HEK293 (cell line): Measurements from ENCODE around the gene PAF1.

Experiments
- CTCF ChIA-PET: fragments of 350-600 bp; formaldehyde crosslinking; extraction: SDS; loops from one replicate; lab custom pipeline; 2021; ENCODE audit warnings: antibody characterized with exemption; lab: Yijun Ruan, JAX
- POLR2A ChIA-PET: fragments of 300-600 bp; formaldehyde crosslinking; extraction: SDS; loops from one replicate; lab custom pipeline; 2020; ENCODE audit warnings: antibody characterized with exemption, inconsistent platforms; lab: Yijun Ruan, JAX
- H3K27ac ChIP-seq: fragments of 200-500 bp; sonication (Bioruptor generic); 2 replicates; pipeline ENCODE4 v1.5.1; 2014; ENCODE audit warnings: low read depth, low read length, control low read depth, inconsistent platforms; ENCODE audit errors: extremely low read depth
- H3K36me3 ChIP-seq, 2 experiments: fragments of 200-500 bp in 1 of 2; sonication (Bioruptor generic) in 1 of 2; 1 replicate in 1 of 2; 2 replicates in 1 of 2; pipeline ENCODE4 v1.5.1; 2014 to 2017; ENCODE audit warnings: inconsistent platforms in 2 of 2, low read length in 2 of 2; ENCODE audit not compliant: control insufficient read depth in 2 of 2, insufficient read depth in 1 of 2
- H3K4me1 ChIP-seq: fragments of 200-500 bp; sonication (Bioruptor generic); 2 replicates; pipeline ENCODE4 v1.5.1; 2014; ENCODE audit warnings: mild to moderate bottlenecking, low read length, inconsistent platforms; ENCODE audit not compliant: control insufficient read depth, insufficient read depth
- H3K4me3 ChIP-seq: 2 replicates; pipeline ENCODE4 v1.5.1; 2011; ENCODE audit warnings: low read depth, mild to moderate bottlenecking, control low read depth, low read length, moderate library complexity
- H3K9me3 ChIP-seq: fragments of 200-500 bp; sonication (Bioruptor generic); 2 replicates; pipeline ENCODE4 v1.5.1; 2014; ENCODE audit warnings: low read depth, low read length, inconsistent platforms; ENCODE audit not compliant: control insufficient read depth, insufficient read depth
- BCL6B ChIP-seq: fragments of 450-650 bp; formaldehyde crosslinking; IDR thresholded peaks from 2 replicates; pipeline ENCODE4 v1.5.1; 2017; ENCODE audit warnings: missing biosample characterization, missing genetic modification characterization
- KLF1 ChIP-seq: fragments of 450-650 bp; formaldehyde crosslinking; IDR thresholded peaks from 2 replicates; pipeline ENCODE4 v1.5.1; 2016; ENCODE audit warnings: missing biosample characterization, missing genetic modification characterization
- PRDM1 ChIP-seq: fragments of 450-650 bp; formaldehyde crosslinking; IDR thresholded peaks from 2 replicates; pipeline ENCODE4; 2016; ENCODE audit warnings: missing biosample characterization, missing genetic modification characterization
- SCRT1 ChIP-seq: fragments of 450-650 bp; formaldehyde crosslinking; IDR thresholded peaks from 2 replicates; pipeline ENCODE4 v1.5.1; 2016; ENCODE audit warnings: missing biosample characterization, missing genetic modification characterization, borderline replicate concordance
- TCF7L2 ChIP-seq: IDR thresholded peaks from 2 replicates; pipeline ENCODE4 v1.6.1; 2011; ENCODE audit warnings: low read depth, mild to moderate bottlenecking, inconsistent platforms, low read length, moderate library complexity, borderline replicate concordance
- ZBTB20 ChIP-seq: fragments of 450-650 bp; formaldehyde crosslinking; IDR thresholded peaks from 2 replicates; pipeline ENCODE4 v1.5.1; 2016; ENCODE audit warnings: missing biosample characterization, missing genetic modification characterization
- ZBTB48 ChIP-seq: fragments of 450-650 bp; formaldehyde crosslinking; IDR thresholded peaks from 2 replicates; pipeline ENCODE4 v1.5.1; 2016; ENCODE audit warnings: missing biosample characterization, missing genetic modification characterization
- ZFP3 ChIP-seq: fragments of 450-650 bp; formaldehyde crosslinking; IDR thresholded peaks from 2 replicates; pipeline ENCODE4 v1.5.1; 2016; ENCODE audit warnings: low read depth, missing biosample characterization, missing genetic modification characterization
- ZFP69B ChIP-seq: fragments of 450-650 bp; formaldehyde crosslinking; IDR thresholded peaks from 2 replicates; pipeline ENCODE4 v1.5.1; 2016; ENCODE audit warnings: missing biosample characterization, missing genetic modification characterization
- ZNF223 ChIP-seq: fragments of 450-650 bp; formaldehyde crosslinking; IDR thresholded peaks from 2 replicates; pipeline ENCODE4 v1.5.1; 2016; ENCODE audit warnings: missing biosample characterization, missing genetic modification characterization
- ZNF23 ChIP-seq: fragments of 450-650 bp; formaldehyde crosslinking; IDR thresholded peaks from 2 replicates; pipeline ENCODE4 v1.5.1; 2016; ENCODE audit warnings: missing biosample characterization, missing genetic modification characterization, borderline replicate concordance
- ZNF239 ChIP-seq: fragments of 450-650 bp; formaldehyde crosslinking; IDR thresholded peaks from 2 replicates; pipeline ENCODE4 v1.5.1; 2016; ENCODE audit warnings: missing biosample characterization, missing genetic modification characterization
- ZNF302 ChIP-seq: fragments of 450-650 bp; formaldehyde crosslinking; IDR thresholded peaks from 2 replicates; pipeline ENCODE4 v1.5.1; 2016; ENCODE audit warnings: missing biosample characterization, missing genetic modification characterization, low read depth
- ZNF341 ChIP-seq: fragments of 450-650 bp; formaldehyde crosslinking; IDR thresholded peaks from 2 replicates; pipeline ENCODE4; 2016; ENCODE audit warnings: low read depth, missing biosample characterization, missing genetic modification characterization
- ZNF394 ChIP-seq: fragments of 450-650 bp; formaldehyde crosslinking; IDR thresholded peaks from 2 replicates; pipeline ENCODE4 v1.5.1; 2016; ENCODE audit warnings: missing biosample characterization, missing genetic modification characterization, mild to moderate bottlenecking, moderate library complexity, borderline replicate concordance
- ZNF501 ChIP-seq: fragments of 450-650 bp; formaldehyde crosslinking; IDR thresholded peaks from 2 replicates; pipeline ENCODE4 v1.5.1; 2016; ENCODE audit warnings: missing biosample characterization, missing genetic modification characterization
- ZNF548 ChIP-seq: fragments of 450-650 bp; formaldehyde crosslinking; IDR thresholded peaks from 2 replicates; pipeline ENCODE4 v1.5.1; 2016; ENCODE audit warnings: missing biosample characterization, missing genetic modification characterization
- ZNF555 ChIP-seq: fragments of 450-650 bp; formaldehyde crosslinking; conservative IDR thresholded peaks from 2 replicates; pipeline ENCODE4 v1.5.1; 2017; ENCODE audit warnings: missing biosample characterization, mild to moderate bottlenecking, missing genetic modification characterization, inconsistent platforms
- ZNF560 ChIP-seq: fragments of 450-650 bp; formaldehyde crosslinking; IDR thresholded peaks from 2 replicates; pipeline ENCODE4 v1.5.1; 2017; ENCODE audit warnings: missing biosample characterization, missing genetic modification characterization, borderline replicate concordance
- ZNF585B ChIP-seq: fragments of 450-650 bp; formaldehyde crosslinking; IDR thresholded peaks from 2 replicates; pipeline ENCODE4 v1.5.1; 2016; ENCODE audit warnings: missing biosample characterization, missing genetic modification characterization
- ZNF600 ChIP-seq: fragments of 450-650 bp; formaldehyde crosslinking; IDR thresholded peaks from 2 replicates; pipeline ENCODE4 v1.5.1; 2016; ENCODE audit warnings: missing biosample characterization, missing genetic modification characterization
- ZNF626 ChIP-seq: fragments of 450-650 bp; sonication (Bioruptor Pico); formaldehyde crosslinking; IDR thresholded peaks from 2 replicates; pipeline ENCODE4 v1.5.1; 2018; ENCODE audit warnings: missing biosample characterization, missing genetic modification characterization, inconsistent platforms
- ZNF654 ChIP-seq: fragments of 450-650 bp; formaldehyde crosslinking; IDR thresholded peaks from 2 replicates; pipeline ENCODE4 v1.5.1; 2016; ENCODE audit warnings: low read depth, missing biosample characterization, missing genetic modification characterization
- TF ChIP-seq, protein P1 (sequence below): fragments of 450-650 bp; formaldehyde crosslinking; IDR thresholded peaks from 2 replicates; pipeline ENCODE4 v1.5.1; 2016; ENCODE audit warnings: missing biosample characterization, missing genetic modification characterization
- TF ChIP-seq, protein P2 (sequence below): fragments of 450-650 bp; formaldehyde crosslinking; IDR thresholded peaks from 2 replicates; pipeline ENCODE4 v1.5.1; 2016; ENCODE audit warnings: missing biosample characterization, missing genetic modification characterization
- TF ChIP-seq, protein P3 (sequence below): fragments of 450-650 bp; formaldehyde crosslinking; IDR thresholded peaks from 2 replicates; pipeline ENCODE4 v1.5.0; 2017; ENCODE audit warnings: missing biosample characterization, missing genetic modification characterization, borderline replicate concordance
- TF ChIP-seq, protein P4 (sequence below): fragments of 450-650 bp; formaldehyde crosslinking; optimal IDR thresholded peaks from 2 replicates; pipeline ENCODE3; 2016; ENCODE audit warnings: missing biosample characterization, mild to moderate bottlenecking, missing genetic modification characterization
- TF ChIP-seq, protein P5 (sequence below): fragments of 450-650 bp; formaldehyde crosslinking; IDR thresholded peaks from 2 replicates; pipeline ENCODE4 v1.5.1; 2016; ENCODE audit warnings: missing biosample characterization, missing genetic modification characterization, low read depth

The PAF1 gene

GRCh38 chr19:39425744-39426143 is 34.8 kb upstream of the PAF1 start:
- ChIA-PET CTCF (interaction anchor here (0.5 to 1.4 kb wide), 4 partner anchors 8 to 49 kb away, joined by 3 to 7 read pairs (median 4); no protein-coding TSS in a partner anchor), POLR2A (interaction anchor here (0.6 to 13.3 kb wide), 3 partner anchors 10 to 34 kb away, joined by 4 to 255 read pairs (median 16); partner anchors contain the start of genes MED29, PAF1 and RPS16)
- no peak overlapping the region for H3K27ac ChIP-seq
- H3K4me3 ChIP-seq: no peak overlapping the region
- H3K9me3 ChIP-seq: no peaks in the 10 kb centered on the region
- H3K36me3 ChIP-seq: peaks cover 36 to 46% of the 10 kb centered on the region in 2 experiments
- H3K4me1 ChIP-seq: peaks cover under 1% of the 10 kb centered on the region
- TF ChIP-seq SCRT1: no peak
- TF ChIP-seq ZNF555 (tag by site-specific recombination): no peak
- no peak for TF ChIP-seq ZNF654
- TF ChIP-seq TCF7L2: no peak
- TF ChIP-seq, protein P1, sequence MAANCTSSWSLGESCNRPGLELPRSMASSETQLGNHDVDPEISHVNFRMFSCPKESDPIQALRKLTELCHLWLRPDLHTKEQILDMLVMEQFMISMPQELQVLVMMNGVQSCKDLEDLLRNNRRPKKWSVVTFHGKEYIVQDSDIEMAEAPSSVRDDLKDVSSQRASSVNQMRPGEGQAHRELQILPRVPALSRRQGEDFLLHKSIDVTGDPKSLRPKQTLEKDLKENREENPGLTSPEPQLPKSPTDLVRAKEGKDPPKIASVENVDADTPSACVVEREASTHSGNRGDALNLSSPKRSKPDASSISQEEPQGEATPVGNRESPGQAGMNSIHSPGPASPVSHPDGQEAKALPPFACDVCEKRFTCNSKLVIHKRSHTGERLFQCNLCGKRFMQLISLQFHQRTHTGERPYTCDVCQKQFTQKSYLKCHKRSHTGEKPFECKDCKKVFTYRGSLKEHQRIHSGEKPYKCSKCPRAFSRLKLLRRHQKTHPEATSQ: no peak
- TF ChIP-seq ZNF600: 0 out of 2 replicates have a peak, but pooled peaks have one; percentile 13
- no peak for TF ChIP-seq ZFP69B
- no peak for TF ChIP-seq ZFP3 (tag by site-specific recombination)
- TF ChIP-seq, protein P2, sequence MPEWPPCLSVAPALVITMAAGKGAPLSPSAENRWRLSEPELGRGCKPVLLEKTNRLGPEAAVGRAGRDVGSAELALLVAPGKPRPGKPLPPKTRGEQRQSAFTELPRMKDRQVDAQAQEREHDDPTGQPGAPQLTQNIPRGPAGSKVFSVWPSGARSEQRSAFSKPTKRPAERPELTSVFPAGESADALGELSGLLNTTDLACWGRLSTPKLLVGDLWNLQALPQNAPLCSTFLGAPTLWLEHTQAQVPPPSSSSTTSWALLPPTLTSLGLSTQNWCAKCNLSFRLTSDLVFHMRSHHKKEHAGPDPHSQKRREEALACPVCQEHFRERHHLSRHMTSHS (tag by site-specific recombination): no peak
- TF ChIP-seq KLF1: no peak
- TF ChIP-seq ZNF626 (tag by site-specific recombination): no peak
- TF ChIP-seq ZNF23 (tag by site-specific recombination): no peak
- no peak for TF ChIP-seq ZNF501 (tag by site-specific recombination)
- no peak for TF ChIP-seq ZNF585B
- TF ChIP-seq ZNF302: no peak
- no peak for TF ChIP-seq ZNF560 (tag by site-specific recombination)
- TF ChIP-seq ZNF394 (tag by site-specific recombination): no peak
- TF ChIP-seq ZNF341 (tag by site-specific recombination): no peak
- TF ChIP-seq, protein P3, sequence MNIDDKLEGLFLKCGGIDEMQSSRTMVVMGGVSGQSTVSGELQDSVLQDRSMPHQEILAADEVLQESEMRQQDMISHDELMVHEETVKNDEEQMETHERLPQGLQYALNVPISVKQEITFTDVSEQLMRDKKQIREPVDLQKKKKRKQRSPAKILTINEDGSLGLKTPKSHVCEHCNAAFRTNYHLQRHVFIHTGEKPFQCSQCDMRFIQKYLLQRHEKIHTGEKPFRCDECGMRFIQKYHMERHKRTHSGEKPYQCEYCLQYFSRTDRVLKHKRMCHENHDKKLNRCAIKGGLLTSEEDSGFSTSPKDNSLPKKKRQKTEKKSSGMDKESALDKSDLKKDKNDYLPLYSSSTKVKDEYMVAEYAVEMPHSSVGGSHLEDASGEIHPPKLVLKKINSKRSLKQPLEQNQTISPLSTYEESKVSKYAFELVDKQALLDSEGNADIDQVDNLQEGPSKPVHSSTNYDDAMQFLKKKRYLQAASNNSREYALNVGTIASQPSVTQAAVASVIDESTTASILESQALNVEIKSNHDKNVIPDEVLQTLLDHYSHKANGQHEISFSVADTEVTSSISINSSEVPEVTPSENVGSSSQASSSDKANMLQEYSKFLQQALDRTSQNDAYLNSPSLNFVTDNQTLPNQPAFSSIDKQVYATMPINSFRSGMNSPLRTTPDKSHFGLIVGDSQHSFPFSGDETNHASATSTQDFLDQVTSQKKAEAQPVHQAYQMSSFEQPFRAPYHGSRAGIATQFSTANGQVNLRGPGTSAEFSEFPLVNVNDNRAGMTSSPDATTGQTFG: no peak
- no peak for TF ChIP-seq ZNF548
- TF ChIP-seq, protein P4, sequence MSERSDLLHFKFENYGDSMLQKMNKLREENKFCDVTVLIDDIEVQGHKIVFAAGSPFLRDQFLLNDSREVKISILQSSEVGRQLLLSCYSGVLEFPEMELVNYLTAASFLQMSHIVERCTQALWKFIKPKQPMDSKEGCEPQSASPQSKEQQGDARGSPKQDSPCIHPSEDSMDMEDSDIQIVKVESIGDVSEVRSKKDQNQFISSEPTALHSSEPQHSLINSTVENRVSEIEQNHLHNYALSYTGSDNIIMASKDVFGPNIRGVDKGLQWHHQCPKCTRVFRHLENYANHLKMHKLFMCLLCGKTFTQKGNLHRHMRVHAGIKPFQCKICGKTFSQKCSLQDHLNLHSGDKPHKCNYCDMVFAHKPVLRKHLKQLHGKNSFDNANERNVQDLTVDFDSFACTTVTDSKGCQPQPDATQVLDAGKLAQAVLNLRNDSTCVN (tag by site-specific recombination): no peak
- peak; percentile 45 for TF ChIP-seq ZBTB20 (tag by site-specific recombination)
- TF ChIP-seq ZNF223 (tag by site-specific recombination): no peak
- peak; percentile 18; the same call in 1 of the 2 replicates for TF ChIP-seq BCL6B
- TF ChIP-seq PRDM1 (tag by site-specific recombination): no peak
- TF ChIP-seq ZNF239 (tag by site-specific recombination): no peak
- TF ChIP-seq, protein P5, sequence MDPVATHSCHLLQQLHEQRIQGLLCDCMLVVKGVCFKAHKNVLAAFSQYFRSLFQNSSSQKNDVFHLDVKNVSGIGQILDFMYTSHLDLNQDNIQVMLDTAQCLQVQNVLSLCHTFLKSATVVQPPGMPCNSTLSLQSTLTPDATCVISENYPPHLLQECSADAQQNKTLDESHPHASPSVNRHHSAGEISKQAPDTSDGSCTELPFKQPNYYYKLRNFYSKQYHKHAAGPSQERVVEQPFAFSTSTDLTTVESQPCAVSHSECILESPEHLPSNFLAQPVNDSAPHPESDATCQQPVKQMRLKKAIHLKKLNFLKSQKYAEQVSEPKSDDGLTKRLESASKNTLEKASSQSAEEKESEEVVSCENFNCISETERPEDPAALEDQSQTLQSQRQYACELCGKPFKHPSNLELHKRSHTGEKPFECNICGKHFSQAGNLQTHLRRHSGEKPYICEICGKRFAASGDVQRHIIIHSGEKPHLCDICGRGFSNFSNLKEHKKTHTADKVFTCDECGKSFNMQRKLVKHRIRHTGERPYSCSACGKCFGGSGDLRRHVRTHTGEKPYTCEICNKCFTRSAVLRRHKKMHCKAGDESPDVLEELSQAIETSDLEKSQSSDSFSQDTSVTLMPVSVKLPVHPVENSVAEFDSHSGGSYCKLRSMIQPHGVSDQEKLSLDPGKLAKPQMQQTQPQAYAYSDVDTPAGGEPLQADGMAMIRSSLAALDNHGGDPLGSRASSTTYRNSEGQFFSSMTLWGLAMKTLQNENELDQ (tag by site-specific recombination): no peak
- 0 out of 2 replicates have a peak, but pooled peaks have one; percentile 39 for TF ChIP-seq ZBTB48 (tag by site-specific recombination)
